Esophagus squamous epithelium (tissue), 4 donors: ENCODE results near the gene OTOG.

ENCODE experiments used
- CTCF ChIP-seq, 6 experiments: fragments of 450-650 bp in 4 of 6; fragments of 200-600 bp in 2 of 6; sonication (generic) in 2 of 6; IDR thresholded peaks; one replicate each; pipeline ENCODE4 v1.5.1; 2016 to 2019; ENCODE audit warnings: antibody characterized with exemption in 6 of 6, mild to moderate bottlenecking in 4 of 6, moderate library complexity in 4 of 6
- POLR2A ChIP-seq, 4 donors: fragments of 450-650 bp; IDR thresholded peaks; one replicate each; pipeline ENCODE4 v1.6.1; 2017; ENCODE audit warnings: antibody characterized with exemption in 4 of 4, mild to moderate bottlenecking in 4 of 4, moderate library complexity in 3 of 4

- TF ChIP-seq CTCF (IDR thresholded peaks at IDR 0.05) (no peak), POLR2A (IDR thresholded peaks at IDR 0.05) (no peak)
Measured at GRCh38 chr11:17579451-17579850, 32.4 kb downstream of the OTOG start.
